B cell (primary cell): ENCODE measurements around the gene SAMD4A. TPM values are rescaled to one million over a fixed set of nuclear protein-coding genes. Genes with fewer than 3 reads are reported as not detected.

Source experiments
- ATAC-seq: fragments of 200-7000 bp; cut with Tn5 transposase; one replicate; pipeline ENCODE4 v1.10.0; 2021; ENCODE audit warnings: low read depth, mild to moderate bottlenecking, moderate number of reproducible peaks, moderate library complexity
- CTCF ChIA-PET: fragments of 350-600 bp; sonication (Branson Sonifier 250); formaldehyde crosslinking; loops from one replicate; lab custom pipeline; 2021; ENCODE audit warnings: antibody characterized with exemption, inconsistent platforms; lab: Charles Lee
- POLR2A ChIA-PET: fragments of 350-600 bp; sonication (Branson Sonifier 250); formaldehyde crosslinking; loops from one replicate; lab custom pipeline; 2021; ENCODE audit warnings: antibody characterized with exemption; lab: Charles Lee
- DNase-seq: peaks from one replicate; pipeline ENCODE4 v3.0.0; 2013
- H2AFZ ChIP-seq: 2 replicates; pipeline ENCODE4 v1.6.1; 2012; ENCODE audit warnings: mild to moderate bottlenecking, low read depth, low read length; ENCODE audit not compliant: insufficient read depth, poor library complexity, severe bottlenecking
- H3K27ac ChIP-seq, 2 donors: 1 replicate in 1 of 2; 2 replicates in 1 of 2; pipeline ENCODE4 v1.5.1; 2012 to 2013; ENCODE audit warnings: low read length in 2 of 2, mild to moderate bottlenecking in 2 of 2, moderate library complexity in 1 of 2
- H3K27me3 ChIP-seq, 4 experiments: fragments of 200-600 bp in 1 of 4; sonication (generic) in 1 of 4; replicated peaks in 1 of 4; 1 replicate in 2 of 4; 2 replicates in 2 of 4; pipeline versions ENCODE4 v1.6.1 to v1.7.0; 2013 to 2016; ENCODE audit warnings: low read length in 3 of 4, mild to moderate bottlenecking in 2 of 4, mixed read lengths in 1 of 4, moderate library complexity in 1 of 4; ENCODE audit not compliant: insufficient read depth in 4 of 4, control insufficient read depth in 3 of 4; ENCODE audit errors: control extremely low read depth in 1 of 4
- H3K36me3 ChIP-seq, 2 experiments: replicated peaks in 1 of 2; 1 replicate in 1 of 2; 2 replicates in 1 of 2; pipeline versions ENCODE4 v1.6.1 to v1.7.1; 2013; ENCODE audit warnings: low read length in 1 of 2; ENCODE audit not compliant: insufficient read depth in 2 of 2, control insufficient read depth in 1 of 2; ENCODE audit errors: control extremely low read depth in 1 of 2, extremely low read depth in 1 of 2
- H3K4me1 ChIP-seq, 2 donors: fragments of 200-600 bp in 1 of 2; sonication (generic) in 1 of 2; 1 replicate in 1 of 2; 2 replicates in 1 of 2; pipeline versions ENCODE4 v1.5.1 to v1.6.1; 2013 to 2017; ENCODE audit warnings: low read length in 2 of 2; ENCODE audit not compliant: control insufficient read depth in 2 of 2, insufficient read depth in 2 of 2
- H3K4me2 ChIP-seq: replicated peaks from 2 replicates; pipeline ENCODE3; 2012; ENCODE audit warnings: mild to moderate bottlenecking, low read depth, low read length; ENCODE audit not compliant: poor library complexity, severe bottlenecking
- H3K4me3 ChIP-seq, 5 experiments: fragments of 200-600 bp in 1 of 5; sonication (generic) in 1 of 5; 1 replicate in 3 of 5; 2 replicates in 2 of 5; pipeline versions ENCODE4 v1.5.1 to v1.7.0; 2011 to 2016; ENCODE audit warnings: low read length in 4 of 5, mild to moderate bottlenecking in 4 of 5, low read depth in 2 of 5, control low read depth in 1 of 5, moderate library complexity in 1 of 5; ENCODE audit not compliant: insufficient read depth in 1 of 5; ENCODE audit errors: control extremely low read depth in 1 of 5, extremely low read depth in 1 of 5
- H3K79me2 ChIP-seq: fragments of 200-600 bp; sonication (generic); one replicate; pipeline ENCODE4 v1.6.0; 2016; ENCODE audit warnings: low read length; ENCODE audit not compliant: control insufficient read depth, insufficient read depth
- H3K9ac ChIP-seq: fragments of 200-600 bp; sonication (generic); 2 replicates; pipeline ENCODE4 v1.6.1; 2017; ENCODE audit warnings: mild to moderate bottlenecking, low read length, moderate library complexity
- H3K9me3 ChIP-seq, 3 donors: one replicate each; pipeline versions ENCODE4 v1.6.1 to v1.7.1; 2013; ENCODE audit warnings: low read length in 2 of 3; ENCODE audit not compliant: control insufficient read depth in 2 of 3, insufficient read depth in 1 of 3; ENCODE audit errors: control extremely low read depth in 1 of 3
- H4K20me1 ChIP-seq: 2 replicates; pipeline ENCODE4 v1.6.0; 2012; ENCODE audit warnings: mild to moderate bottlenecking, low read length; ENCODE audit not compliant: insufficient read depth, control insufficient read depth, poor library complexity, severe bottlenecking
- H3K27ac Mint-ChIP-seq: one replicate; pipeline ENCODE4 v1.8.0; 2021; ENCODE audit warnings: mixed read lengths
- H3K27me3 Mint-ChIP-seq: one replicate; pipeline ENCODE4 v1.8.0; 2021; ENCODE audit warnings: mixed read lengths
- H3K4me1 Mint-ChIP-seq: one replicate; pipeline ENCODE4 v1.8.0; 2021; ENCODE audit warnings: mixed read lengths
- H3K4me3 Mint-ChIP-seq: one replicate; pipeline ENCODE4 v1.8.0; 2021; ENCODE audit warnings: mixed read lengths
- H3K9me3 Mint-ChIP-seq: one replicate; pipeline ENCODE4 v1.8.0; 2022; ENCODE audit warnings: mixed read lengths; ENCODE audit not compliant: insufficient read depth
- EZH2 ChIP-seq: IDR thresholded peaks from 2 replicates; pipeline ENCODE4 v1.6.1; 2012; ENCODE audit warnings: borderline replicate concordance, low read depth, mild to moderate bottlenecking, moderate library complexity, low read length; ENCODE audit not compliant: insufficient read depth, poor library complexity, severe bottlenecking
- WGBS: methylation state at CpG from one replicate; pipeline ENCODE4 v1.1.5; 2013; ENCODE audit warnings: missing lambda C conversion rate; ENCODE audit not compliant: insufficient coverage; 5-methylcytosine and 5-hydroxymethylcytosine counted together
- intact Hi-C: fragments of 100-400 bp; cut with micrococcal nuclease; formaldehyde crosslinking; loops from one replicate; pipeline ENCODE4 v1.10.0; 2022
- polyA plus RNA-seq: library from polyadenylated mRNA; depleted of rRNA; stranded (reverse); fragments of >200 nt; gene quantifications from 2 replicates; pipeline ENCODE4 v1.2.3, GENCODE V29; 2012
- total RNA-seq, 2 donors: library from RNA; stranded (reverse); fragments of 120-200 nt in 1 of 2; gene quantifications; 1 replicate in 1 of 2; 2 replicates in 1 of 2; pipeline versions ENCODE4 v1.2.3 to v1.2.4, GENCODE V29; 2013 to 2022
- TF ChIP-seq, protein P1 (sequence below): fragments of 200-600 bp; IDR thresholded peaks from one replicate; pipeline ENCODE4 v1.8.0; 2022; ENCODE audit warnings: antibody characterized with exemption, mild to moderate bottlenecking

SAMD4A gene
- total and polyA plus RNA-seq, 2 donors (not counting 1 experiment from before 2014, with no cell fraction given) = 5.7 to 13.7 TPM

DNA sequence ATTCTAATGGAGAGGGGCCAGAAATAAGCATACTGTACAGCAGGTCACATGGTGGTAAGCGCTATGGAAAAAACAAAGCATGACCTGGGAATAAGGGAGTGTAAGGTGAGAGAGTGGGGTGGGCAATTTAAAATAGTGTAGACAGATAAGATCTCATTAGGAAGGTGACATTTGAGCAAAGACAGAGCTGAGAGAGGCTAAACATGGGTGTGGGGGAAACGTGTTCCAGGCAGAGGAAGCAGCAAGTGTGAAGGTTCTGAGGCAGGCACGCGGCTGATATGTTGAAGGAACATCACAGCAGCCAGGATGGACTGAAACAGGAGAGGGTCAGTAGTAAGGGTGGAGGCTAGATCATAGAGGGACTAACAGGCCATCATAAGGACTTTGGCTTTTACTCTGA lies 126.8 kb downstream of the SAMD4A start:
- POLR2A ChIA-PET = no interaction called here
- CTCF ChIA-PET = interaction anchor here (1.1 kb wide), 1 partner anchor 80 kb away, joined by 3 read pairs; no protein-coding TSS in a partner anchor
- no peak overlapping the region for H3K9ac ChIP-seq
- no peaks in the 10 kb centered on the region for H3K4me1 ChIP-seq
- no peak for DNase-seq
- Mint-ChIP-seq H3K4me3 (no peak overlapping the region), H3K9me3 (no peaks in the 10 kb centered on the region), H3K27me3 (no peaks in the 10 kb centered on the region), H3K4me1 (peaks cover 2% of the 10 kb centered on the region), H3K27ac (no peak overlapping the region)
- WGBS = 100% methylated on average over 4 of the region's 4 CpGs
- TF ChIP-seq, protein P1, sequence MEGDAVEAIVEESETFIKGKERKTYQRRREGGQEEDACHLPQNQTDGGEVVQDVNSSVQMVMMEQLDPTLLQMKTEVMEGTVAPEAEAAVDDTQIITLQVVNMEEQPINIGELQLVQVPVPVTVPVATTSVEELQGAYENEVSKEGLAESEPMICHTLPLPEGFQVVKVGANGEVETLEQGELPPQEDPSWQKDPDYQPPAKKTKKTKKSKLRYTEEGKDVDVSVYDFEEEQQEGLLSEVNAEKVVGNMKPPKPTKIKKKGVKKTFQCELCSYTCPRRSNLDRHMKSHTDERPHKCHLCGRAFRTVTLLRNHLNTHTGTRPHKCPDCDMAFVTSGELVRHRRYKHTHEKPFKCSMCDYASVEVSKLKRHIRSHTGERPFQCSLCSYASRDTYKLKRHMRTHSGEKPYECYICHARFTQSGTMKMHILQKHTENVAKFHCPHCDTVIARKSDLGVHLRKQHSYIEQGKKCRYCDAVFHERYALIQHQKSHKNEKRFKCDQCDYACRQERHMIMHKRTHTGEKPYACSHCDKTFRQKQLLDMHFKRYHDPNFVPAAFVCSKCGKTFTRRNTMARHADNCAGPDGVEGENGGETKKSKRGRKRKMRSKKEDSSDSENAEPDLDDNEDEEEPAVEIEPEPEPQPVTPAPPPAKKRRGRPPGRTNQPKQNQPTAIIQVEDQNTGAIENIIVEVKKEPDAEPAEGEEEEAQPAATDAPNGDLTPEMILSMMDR = no peak
- no peak for TF ChIP-seq EZH2
- H3K9me3 ChIP-seq = no peaks in the 10 kb centered on the region
- H3K27me3 ChIP-seq = no peaks in the 10 kb centered on the region
- H3K4me2 ChIP-seq = no peak overlapping the region
- H2AFZ ChIP-seq = no peak overlapping the region
- ATAC-seq = no peak
- H4K20me1 ChIP-seq = no peaks in the 10 kb centered on the region
- no peak overlapping the region for H3K4me3 ChIP-seq
- intact Hi-C loops = no loop called here
- peaks cover 41% of the 10 kb centered on the region for H3K79me2 ChIP-seq
- H3K36me3 ChIP-seq = no peaks in the 10 kb centered on the region
- H3K27ac ChIP-seq = no peak overlapping the region

DNA sequence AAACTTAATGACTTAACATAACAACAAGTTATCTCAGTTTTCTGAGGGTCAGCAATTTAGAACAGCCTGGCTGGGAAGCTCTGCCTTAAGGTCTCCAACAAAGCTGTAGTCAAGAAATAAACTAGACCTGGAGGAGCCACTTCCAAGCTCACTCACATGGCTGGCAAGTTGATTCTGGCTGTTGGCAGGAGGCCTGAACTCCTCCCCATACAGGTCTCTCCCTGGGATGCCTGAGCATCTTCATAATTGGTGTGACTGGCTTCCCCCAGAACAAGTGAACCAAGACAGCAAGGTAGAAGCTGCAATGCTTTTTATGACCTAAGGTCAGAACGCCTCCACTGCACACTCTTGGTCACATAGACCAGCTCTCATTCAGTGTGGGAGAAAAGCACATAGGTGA lies 128.3 kb downstream of the SAMD4A start:
- H3K4me2 ChIP-seq = no peak overlapping the region
- H3K27ac ChIP-seq = no peak overlapping the region
- H3K9me3 ChIP-seq = no peaks in the 10 kb centered on the region
- intact Hi-C loops = no loop called here
- peaks cover 35% of the 10 kb centered on the region for H3K79me2 ChIP-seq
- ATAC-seq = no peak
- TF ChIP-seq, protein P1 = no peak
- TF ChIP-seq EZH2 = no peak
- WGBS = no CpG with 5 or more reads among the region's 1 CpG
- Mint-ChIP-seq H3K9me3 (no peaks in the 10 kb centered on the region), H3K27me3 (no peaks in the 10 kb centered on the region), H3K4me1 (peaks cover 2% of the 10 kb centered on the region), H3K4me3 (no peak overlapping the region), H3K27ac (no peak overlapping the region)
- DNase-seq = no peak
- H4K20me1 ChIP-seq = no peaks in the 10 kb centered on the region
- H2AFZ ChIP-seq = no peak overlapping the region
- H3K27me3 ChIP-seq = no peaks in the 10 kb centered on the region
- H3K9ac ChIP-seq = no peak overlapping the region
- H3K4me1 ChIP-seq = no peaks in the 10 kb centered on the region
- ChIA-PET POLR2A (no interaction called here), CTCF (no interaction called here)
- H3K4me3 ChIP-seq = no peak overlapping the region
- no peaks in the 10 kb centered on the region for H3K36me3 ChIP-seq
